HCT116 (cell line): ENCODE data around the gene CALM3. TPM values are rescaled to one million over a fixed set of nuclear protein-coding genes. Genes with fewer than 3 reads are reported as not detected.
A peak's percentile ranks its signal among the peaks of the same experiment; 100 is the strongest.

ENCODE experiments used
- ATAC-seq: fragments of 200-7000 bp; cut with Tn5 transposase; 2 replicates; pipeline ENCODE4 v1.9.1; 2020; ENCODE audit warnings: mild to moderate bottlenecking, moderate library complexity
- BruUV-seq: library from RNA; stranded (reverse); fragments of 400-500 nt; replicated peaks from 2 replicates; lab custom pipeline; 2021; lab: Mats Ljungman, UMichigan
- CTCF ChIA-PET: fragments of 300-600 bp; sonication (Branson Sonifier 250); formaldehyde crosslinking; loops from one replicate; lab custom pipeline; 2021; ENCODE audit warnings: antibody characterized with exemption; lab: Charles Lee
- POLR2A ChIA-PET: fragments of 300-600, 350-600 bp; sonication (Branson Sonifier 250); formaldehyde crosslinking; loops from one replicate; lab custom pipeline; 2021; ENCODE audit warnings: antibody characterized with exemption; lab: Charles Lee
- RAD21 ChIA-PET, 2 experiments: fragments of 300-600 bp; sonication (Branson Sonifier 250); formaldehyde crosslinking; loops; one replicate each; lab custom pipeline; 2023; ENCODE audit warnings: low total read pairs in 2 of 2; ENCODE audit not compliant: uncharacterized antibody in 2 of 2, unreplicated experiment in 2 of 2, low non-redundant PET in 1 of 2; lab: Charles Lee
- DNase-seq: peaks from one replicate; pipeline ENCODE4 v3.0.0-alpha.2; 2010; ENCODE audit warnings: low read depth, low spot score
- H2AFZ ChIP-seq: fragments of 200-600 bp; shearing (Covaris generic), sonication (generic); 2 replicates; pipeline ENCODE4 v1.6.1; 2017; ENCODE audit warnings: low read depth, mixed run types, mixed read lengths, antibody characterized with exemption, low read length; ENCODE audit not compliant: poor library complexity, severe bottlenecking
- H3K27ac ChIP-seq: 2 replicates; pipeline ENCODE4 v1.5.1; 2012; ENCODE audit warnings: low read depth, low read length
- H3K27me3 ChIP-seq: fragments of 200-600 bp; sonication (generic); 2 replicates; pipeline ENCODE4 v1.6.1; 2016; ENCODE audit warnings: mixed run types, low read length, mixed read lengths; ENCODE audit not compliant: insufficient read depth
- H3K36me3 ChIP-seq, 2 experiments: fragments of 200-500 bp in 1 of 2; fragments of 200-600 bp in 1 of 2; sonication (Bioruptor generic) in 1 of 2; sonication (generic) in 1 of 2; 2 replicates each; pipeline versions ENCODE4 v1.5.1 to v1.6.1; 2014 to 2016; ENCODE audit warnings: low read length in 2 of 2, inconsistent platforms in 1 of 2, mixed read lengths in 1 of 2, mixed run types in 1 of 2; ENCODE audit not compliant: insufficient read depth in 2 of 2, control insufficient read depth in 1 of 2
- H3K4me1 ChIP-seq, 2 experiments: fragments of 200-600 bp in 1 of 2; sonication (generic) in 1 of 2; 2 replicates each; pipeline versions ENCODE4 v1.5.1 to v1.6.1; 2012 to 2017; ENCODE audit warnings: low read length in 2 of 2, inconsistent platforms in 1 of 2, mild to moderate bottlenecking in 1 of 2, mixed read lengths in 1 of 2, mixed run types in 1 of 2, moderate library complexity in 1 of 2; ENCODE audit not compliant: insufficient read depth in 2 of 2, control insufficient read depth in 1 of 2
- H3K4me2 ChIP-seq: fragments of 200-600 bp; sonication (generic); 2 replicates; pipeline ENCODE4 v1.6.1; 2017; ENCODE audit warnings: mixed run types, low read length, mixed read lengths
- H3K4me3 ChIP-seq, 2 experiments: fragments of 200-600 bp in 1 of 2; sonication (generic) in 1 of 2; replicated peaks in 1 of 2; 2 replicates each; pipeline ENCODE4 v1.5.1; 2011 to 2016; ENCODE audit warnings: low read length in 2 of 2, control low read depth in 1 of 2, low read depth in 1 of 2, mild to moderate bottlenecking in 1 of 2, mixed read lengths in 1 of 2, mixed run types in 1 of 2
- H3K79me2 ChIP-seq: fragments of 200-600 bp; sonication (generic); 2 replicates; pipeline ENCODE4 v1.6.1; 2017; ENCODE audit warnings: mild to moderate bottlenecking, mixed run types, low read length, moderate library complexity, mixed read lengths; ENCODE audit not compliant: insufficient read depth
- H3K9ac ChIP-seq: fragments of 200-600 bp; sonication (generic); 2 replicates; pipeline ENCODE4 v1.6.1; 2016; ENCODE audit warnings: low read length, mixed read lengths
- H3K9me2 ChIP-seq: fragments of 200-600 bp; sonication (generic), shearing (Covaris generic); 2 replicates; pipeline ENCODE4 v1.6.1; 2017; ENCODE audit warnings: mixed run types, mild to moderate bottlenecking, moderate library complexity; ENCODE audit not compliant: insufficient read depth
- H3K9me3 ChIP-seq, 2 experiments: fragments of 200-500 bp in 1 of 2; fragments of 200-600 bp in 1 of 2; sonication (Bioruptor generic) in 1 of 2; sonication (generic) in 1 of 2; 2 replicates each; pipeline ENCODE4 v1.6.1; 2014 to 2017; ENCODE audit warnings: low read length in 2 of 2, mixed read lengths in 2 of 2, inconsistent platforms in 1 of 2, low read depth in 1 of 2, mild to moderate bottlenecking in 1 of 2, mixed run types in 1 of 2, moderate library complexity in 1 of 2; ENCODE audit not compliant: control insufficient read depth in 1 of 2, insufficient read depth in 1 of 2
- H4K20me1 ChIP-seq: fragments of 200-600 bp; sonication (generic), shearing (Covaris generic); 2 replicates; pipeline ENCODE4 v1.6.1; 2017; ENCODE audit warnings: mixed run types, mild to moderate bottlenecking, moderate library complexity; ENCODE audit not compliant: insufficient read depth
- ATF3 ChIP-seq: IDR thresholded peaks from 2 replicates; pipeline ENCODE4 v1.6.1; 2012
- CBX3 ChIP-seq: IDR thresholded peaks from 2 replicates; pipeline ENCODE4 v1.6.1; 2012; ENCODE audit warnings: low read depth
- CTCF ChIP-seq, 3 experiments: fragments of 200-600 bp in 1 of 3; sonication (generic) in 1 of 3; IDR thresholded peaks in 2 of 3; conservative IDR thresholded peaks in 1 of 3; 2 replicates each; pipeline ENCODE4 v1.5.1; 2012 to 2017; ENCODE audit warnings: low read depth in 2 of 3, low read length in 2 of 3, antibody characterized with exemption in 1 of 3, borderline replicate concordance in 1 of 3, control low read depth in 1 of 3, mild to moderate bottlenecking in 1 of 3, mixed read lengths in 1 of 3, mixed run types in 1 of 3, moderate library complexity in 1 of 3; ENCODE audit not compliant: insufficient read depth in 1 of 3
- EGR1 ChIP-seq: IDR thresholded peaks from 2 replicates; pipeline ENCODE4 v1.6.1; 2012; ENCODE audit warnings: low read depth
- ELF1 ChIP-seq: IDR thresholded peaks from 2 replicates; pipeline ENCODE4 v1.6.1; 2012; ENCODE audit warnings: low read depth, borderline replicate concordance
- EZH2 ChIP-seq: fragments of 200-600 bp; sonication (generic); IDR thresholded peaks from 2 replicates; pipeline ENCODE4 v1.6.1; 2017; ENCODE audit warnings: antibody characterized with exemption, mixed run types
- JUND ChIP-seq: IDR thresholded peaks from 2 replicates; pipeline ENCODE4 v1.6.1; 2012
- MAX ChIP-seq: IDR thresholded peaks from 2 replicates; pipeline ENCODE4 v1.6.1; 2012
- POLR2AphosphoS5 ChIP-seq: IDR thresholded peaks from 2 replicates; pipeline ENCODE4 v1.6.1; 2011; ENCODE audit warnings: mild to moderate bottlenecking, low read depth, low read length, moderate library complexity
- RAD21 ChIP-seq: IDR thresholded peaks from 2 replicates; pipeline ENCODE4 v1.6.1; 2012; ENCODE audit warnings: low read depth, mild to moderate bottlenecking
- REST ChIP-seq: IDR thresholded peaks from 2 replicates; pipeline ENCODE4 v1.6.1; 2012; ENCODE audit warnings: low read depth
- TCF7L2 ChIP-seq: IDR thresholded peaks from 2 replicates; pipeline ENCODE4 v1.7.0; 2011; ENCODE audit warnings: borderline replicate concordance, inconsistent platforms; ENCODE audit not compliant: insufficient read depth, insufficient read length; ENCODE audit errors: extremely low read depth
- YY1 ChIP-seq: IDR thresholded peaks from 2 replicates; pipeline ENCODE4 v1.6.1; 2011; ENCODE audit warnings: low read length, low read depth, moderate library complexity, mild to moderate bottlenecking; ENCODE audit not compliant: insufficient replicate concordance; ENCODE audit errors: extremely low read depth
- ZBTB33 ChIP-seq: IDR thresholded peaks from 2 replicates; pipeline ENCODE4 v1.6.1; 2011; ENCODE audit warnings: mild to moderate bottlenecking, low read length, moderate library complexity; ENCODE audit not compliant: insufficient replicate concordance; ENCODE audit errors: extremely low read depth
- ZFX ChIP-seq: fragments of 450-650 bp; IDR thresholded peaks from 2 replicates; pipeline ENCODE4 v1.6.1; 2017
- ZNF274 ChIP-seq: fragments of 200-500 bp; sonication (Bioruptor generic); IDR thresholded peaks from 2 replicates; pipeline ENCODE4 v1.6.1; 2014; ENCODE audit warnings: mild to moderate bottlenecking, low read depth, low read length, inconsistent platforms
- intact Hi-C: fragments of 100-400 bp; cut with micrococcal nuclease; formaldehyde crosslinking; loops from 2 replicates; pipeline ENCODE4 v1.10.0; 2022
- total RNA-seq: library from RNA; stranded (reverse); gene quantifications from one replicate; pipeline ENCODE4 v1.2.1, GENCODE V29; 2021; ENCODE audit not compliant: unreplicated experiment

Gene CALM3
- total RNA-seq, 1 experiment from 2014 or later, result 335 TPM

GRCh38 chr19:46600384-46601317 lies 479 bp upstream of the CALM3 start:
- Histone ChIP-seq H3K27ac (peak overlapping the region; percentile 85), H3K9me2 (no peaks in the 10 kb centered on the region)
- BruUV-seq, result TSS peak; percentile 90
- TF ChIP-seq ELF1 (no peak; the same call in 1 of the 2 replicates), ATF3 (no peak), EZH2 (no peak), ZNF274 (no peak), MAX (peak; percentile 73; the same call in 1 of the 2 replicates), ZFX (0 out of 2 replicates have a peak, but pooled peaks have one; percentile 12), CTCF (IDR thresholded peaks at IDR 0.05 in 2 of 3, conservative IDR thresholded peaks at IDR 0.05 in 1 of 3; ENCODE audit: borderline replicate concordance in 1 of 3, insufficient read depth in 1 of 3, low read depth in 2 of 3, low read length in 2 of 3) (no peak), EGR1 (no peak), TCF7L2 (peak; percentile 63), POLR2AphosphoS5 (peak; percentile 94), REST (no peak), RAD21 (no peak), CBX3 (no peak; the same call in none of the 2 replicates), JUND (peak; percentile 83), YY1 (peak; percentile 48), ZBTB33 (no peak)

More at GRCh38 chr19:46600384-46601317, 479 bp upstream of the CALM3 start:
- ATAC-seq (peak; percentile 87), DNase-seq (peak; percentile 96)
- RAD21 ChIA-PET, result interaction anchor here in 1 of 2 experiments (0.6 kb wide), 1 partner anchor 97 kb away, joined by 8 read pairs; no protein-coding TSS in a partner anchor
- Histone ChIP-seq H4K20me1 (no peaks in the 10 kb centered on the region), H3K4me3 (peak overlapping the region; percentile 91 to 94), H3K79me2 (peaks cover 45% of the 10 kb centered on the region), H3K4me2 (peak overlapping the region; percentile 98), H2AFZ (no peak overlapping the region), H3K4me1 (peaks cover 18 to 36% of the 10 kb centered on the region in 2 experiments), H3K36me3 (peaks cover 6 to 7% of the 10 kb centered on the region in 2 experiments; a peak in 2 of 4 replicates), H3K9me3 (no peaks in the 10 kb centered on the region), H3K27me3 (no peaks in the 10 kb centered on the region), H3K9ac (peak overlapping the region; percentile 98)
- CTCF ChIA-PET, result interaction anchor here (1.3 to 4.5 kb wide), 7 partner anchors 13 to 153 kb away, joined by 4 to 15 read pairs (median 6); partner anchors contain the start of gene DACT3
- intact Hi-C loops, result no loop called here
- POLR2A ChIA-PET, result interaction anchor here (0.7 to 1.9 kb wide), 8 partner anchors 10 to 114 kb away, joined by 3 to 8 read pairs (median 4); partner anchors contain the start of gene DACT3
